ENCODE data around the gene NUDT14.

Gene NUDT14

DNA sequence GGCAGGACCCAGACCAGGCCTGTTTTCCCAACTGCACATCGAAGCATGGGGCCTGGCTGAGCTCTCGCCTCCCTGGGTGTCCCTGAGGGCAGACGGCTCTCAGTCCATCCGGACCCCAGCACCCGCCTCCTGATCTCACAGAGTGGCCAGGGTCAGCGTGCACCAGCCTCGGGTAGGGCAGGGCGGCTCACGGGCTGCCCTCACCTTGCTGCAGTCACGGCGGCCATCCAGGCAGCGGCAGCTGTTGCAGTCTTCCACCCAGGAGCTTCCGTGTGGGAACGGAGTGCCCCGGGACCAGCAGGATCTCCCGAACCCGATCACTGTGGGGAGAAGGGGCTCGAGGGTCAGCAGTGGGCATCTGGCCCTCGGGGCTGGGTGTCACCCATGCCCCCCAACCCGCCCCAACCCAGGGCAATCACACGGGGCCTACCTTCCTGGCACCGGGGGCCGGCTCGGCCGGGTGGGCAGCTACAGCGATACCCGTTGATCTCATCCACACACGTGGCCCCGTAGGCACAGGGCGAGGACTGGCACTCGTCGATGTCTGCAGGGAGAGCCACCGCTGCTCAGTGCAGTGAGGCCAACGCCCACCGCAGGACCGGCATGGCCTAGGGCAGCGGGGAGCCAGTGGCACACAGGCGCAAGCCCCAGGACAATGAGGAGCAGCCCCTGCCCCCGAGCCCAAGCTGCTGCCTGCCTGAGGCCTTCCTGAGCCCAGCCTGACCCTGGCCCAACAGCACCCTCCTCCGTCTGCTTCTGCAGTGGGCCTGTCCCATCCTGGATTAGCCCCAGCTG lies 34.7 kb downstream of the NUDT14 start:
- TF ChIP-seq ZNF8 (CRISPR knock-in tag; IDR thresholded peaks at IDR 0.05): no peak
- TF ChIP-seq CSDC2 (CRISPR knock-in tag; IDR thresholded peaks at IDR 0.05): no peak
- TF ChIP-seq ZNF70 (CRISPR knock-in tag; IDR thresholded peaks at IDR 0.05): no peak
- no peak for TF ChIP-seq OSR1 (CRISPR knock-in tag; IDR thresholded peaks at IDR 0.05)
- no peak for TF ChIP-seq ZFP3 (CRISPR knock-in tag; IDR thresholded peaks at IDR 0.05)
- TF ChIP-seq ARNTL (CRISPR knock-in tag; IDR thresholded peaks at IDR 0.05; ENCODE audit: borderline replicate concordance, low read depth): no peak
- no peak for TF ChIP-seq ZNF565 (CRISPR knock-in tag; conservative IDR thresholded peaks at IDR 0.05; ENCODE audit: low read depth)
- TF ChIP-seq ZC3H10 (CRISPR knock-in tag; IDR thresholded peaks at IDR 0.05): no peak
- TF ChIP-seq BACH2 (CRISPR knock-in tag; IDR thresholded peaks at IDR 0.05; ENCODE audit: borderline replicate concordance): no peak
- peak; percentile 16; the same call in 2 of the 3 replicates for ATAC-seq

- TF ChIP-seq ESRRG (CRISPR knock-in tag; IDR thresholded peaks at IDR 0.05): no peak
- no peak; the same call in 2 of the 3 replicates for ATAC-seq
These were observed 35.5 kb downstream of the NUDT14 start for GRCh38 chr14:105145381-105146180.

DNA sequence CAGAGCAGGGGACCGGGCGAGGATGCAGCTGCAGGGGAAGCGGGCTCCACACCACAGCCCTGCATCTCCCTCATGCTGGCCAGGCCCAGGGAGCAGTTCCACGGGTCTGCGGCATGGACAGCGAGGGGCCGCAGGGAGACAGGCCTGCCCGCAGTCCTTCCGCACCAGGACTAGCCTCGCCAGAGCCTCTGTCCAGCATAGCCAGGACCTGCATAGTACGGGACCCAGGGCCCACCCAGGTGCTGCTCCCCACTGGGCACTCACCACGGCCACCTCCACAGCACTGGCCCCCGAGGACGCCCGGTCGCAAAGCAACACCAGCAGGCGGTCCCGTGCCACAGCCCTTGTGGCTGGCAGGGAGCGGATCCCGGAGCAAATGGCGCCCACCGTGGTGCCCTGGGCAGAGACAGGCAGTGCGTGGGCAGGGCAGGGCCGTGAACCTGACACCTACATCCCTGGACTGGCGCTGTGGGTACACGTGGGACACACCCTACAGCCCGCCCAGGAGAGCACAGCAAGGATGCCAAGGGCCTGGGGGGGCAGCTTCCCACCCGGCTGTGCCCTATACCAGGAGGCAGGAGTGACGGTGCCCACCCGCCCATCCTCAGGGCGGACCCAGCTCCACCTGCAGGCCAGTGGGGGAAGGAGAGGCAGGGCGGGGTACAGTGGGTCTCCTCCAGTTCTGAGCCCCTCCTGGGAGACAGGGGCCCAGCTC lies 36.3 kb downstream of the NUDT14 start:
- peak; percentile 15; the same call in 1 of the 3 replicates for ATAC-seq
- no peak for TF ChIP-seq ISL1 (CRISPR knock-in tag; IDR thresholded peaks at IDR 0.05)
- TF ChIP-seq SNAI2 (CRISPR knock-in tag; IDR thresholded peaks at IDR 0.05): no peak
- no peak for TF ChIP-seq ZNF70 (CRISPR knock-in tag; IDR thresholded peaks at IDR 0.05)
- TF ChIP-seq OSR1 (CRISPR knock-in tag; IDR thresholded peaks at IDR 0.05): no peak
- TF ChIP-seq CREB5 (CRISPR knock-in tag; IDR thresholded peaks at IDR 0.05; ENCODE audit: low read depth): no peak
- TF ChIP-seq, protein P1, sequence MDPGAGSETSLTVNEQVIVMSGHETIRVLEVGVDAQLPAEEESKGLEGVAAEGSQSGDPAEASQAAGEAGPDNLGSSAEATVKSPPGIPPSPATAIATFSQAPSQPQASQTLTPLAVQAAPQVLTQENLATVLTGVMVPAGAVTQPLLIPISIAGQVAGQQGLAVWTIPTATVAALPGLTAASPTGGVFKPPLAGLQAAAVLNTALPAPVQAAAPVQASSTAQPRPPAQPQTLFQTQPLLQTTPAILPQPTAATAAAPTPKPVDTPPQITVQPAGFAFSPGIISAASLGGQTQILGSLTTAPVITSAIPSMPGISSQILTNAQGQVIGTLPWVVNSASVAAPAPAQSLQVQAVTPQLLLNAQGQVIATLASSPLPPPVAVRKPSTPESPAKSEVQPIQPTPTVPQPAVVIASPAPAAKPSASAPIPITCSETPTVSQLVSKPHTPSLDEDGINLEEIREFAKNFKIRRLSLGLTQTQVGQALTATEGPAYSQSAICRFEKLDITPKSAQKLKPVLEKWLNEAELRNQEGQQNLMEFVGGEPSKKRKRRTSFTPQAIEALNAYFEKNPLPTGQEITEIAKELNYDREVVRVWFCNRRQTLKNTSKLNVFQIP (CRISPR knock-in tag; IDR thresholded peaks at IDR 0.05; ENCODE audit: borderline replicate concordance, low read depth): no peak
- no peak for TF ChIP-seq ARNTL (CRISPR knock-in tag; IDR thresholded peaks at IDR 0.05; ENCODE audit: borderline replicate concordance, low read depth)
- TF ChIP-seq ZNF565 (CRISPR knock-in tag; conservative IDR thresholded peaks at IDR 0.05; ENCODE audit: low read depth): no peak
- TF ChIP-seq PATZ1 (CRISPR knock-in tag; IDR thresholded peaks at IDR 0.05; ENCODE audit: borderline replicate concordance): no peak
- no peak for TF ChIP-seq PPARA (CRISPR knock-in tag; IDR thresholded peaks at IDR 0.05; ENCODE audit: borderline replicate concordance)
- no peak for TF ChIP-seq ZFP30 (CRISPR knock-in tag; IDR thresholded peaks at IDR 0.05)
- TF ChIP-seq TOX (CRISPR knock-in tag; IDR thresholded peaks at IDR 0.05; ENCODE audit: borderline replicate concordance): no peak
- no peak for TF ChIP-seq CSDC2 (CRISPR knock-in tag; IDR thresholded peaks at IDR 0.05)
- no peak for TF ChIP-seq ZFP3 (CRISPR knock-in tag; IDR thresholded peaks at IDR 0.05)

GRCh38 chr14:105144026-105144665 lies 37.0 kb downstream of the NUDT14 start:
- no peak for TF ChIP-seq SNAI2 (CRISPR knock-in tag; IDR thresholded peaks at IDR 0.05)
- TF ChIP-seq, protein P1 (CRISPR knock-in tag; IDR thresholded peaks at IDR 0.05; ENCODE audit: borderline replicate concordance, low read depth): no peak
- TF ChIP-seq ZFP3 (CRISPR knock-in tag; IDR thresholded peaks at IDR 0.05): no peak
- TF ChIP-seq ZC3H10 (CRISPR knock-in tag; IDR thresholded peaks at IDR 0.05): no peak
- no peak for TF ChIP-seq TCF4 (CRISPR knock-in tag; IDR thresholded peaks at IDR 0.05; ENCODE audit: borderline replicate concordance)
- no peak for ATAC-seq
